Measurements from ENCODE around the gene SMAD6.

SMAD6 gene

DNA sequence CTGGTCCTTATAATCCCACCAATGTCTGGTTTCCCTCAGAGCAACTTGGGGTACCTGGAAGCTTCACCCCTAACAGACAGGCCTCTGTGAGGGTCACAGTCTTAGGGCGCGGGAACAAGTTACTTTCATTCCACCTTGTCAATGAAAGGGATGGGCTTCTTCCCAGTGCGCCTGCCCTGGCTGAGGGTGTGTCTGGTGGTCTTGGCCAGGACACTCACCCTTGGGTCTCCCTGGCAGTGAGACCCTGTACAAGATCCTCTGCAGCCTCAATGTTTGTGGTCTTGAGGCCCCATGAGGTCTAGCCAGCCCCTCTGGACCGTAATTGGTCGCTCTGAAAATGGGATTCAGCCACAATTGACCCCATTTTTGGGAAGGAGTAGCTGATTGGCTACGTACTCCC lies 40.2 kb downstream of the SMAD6 start:
- no peak for DNase-seq (ENCODE audit: low spot score)
- TF ChIP-seq, protein P1, sequence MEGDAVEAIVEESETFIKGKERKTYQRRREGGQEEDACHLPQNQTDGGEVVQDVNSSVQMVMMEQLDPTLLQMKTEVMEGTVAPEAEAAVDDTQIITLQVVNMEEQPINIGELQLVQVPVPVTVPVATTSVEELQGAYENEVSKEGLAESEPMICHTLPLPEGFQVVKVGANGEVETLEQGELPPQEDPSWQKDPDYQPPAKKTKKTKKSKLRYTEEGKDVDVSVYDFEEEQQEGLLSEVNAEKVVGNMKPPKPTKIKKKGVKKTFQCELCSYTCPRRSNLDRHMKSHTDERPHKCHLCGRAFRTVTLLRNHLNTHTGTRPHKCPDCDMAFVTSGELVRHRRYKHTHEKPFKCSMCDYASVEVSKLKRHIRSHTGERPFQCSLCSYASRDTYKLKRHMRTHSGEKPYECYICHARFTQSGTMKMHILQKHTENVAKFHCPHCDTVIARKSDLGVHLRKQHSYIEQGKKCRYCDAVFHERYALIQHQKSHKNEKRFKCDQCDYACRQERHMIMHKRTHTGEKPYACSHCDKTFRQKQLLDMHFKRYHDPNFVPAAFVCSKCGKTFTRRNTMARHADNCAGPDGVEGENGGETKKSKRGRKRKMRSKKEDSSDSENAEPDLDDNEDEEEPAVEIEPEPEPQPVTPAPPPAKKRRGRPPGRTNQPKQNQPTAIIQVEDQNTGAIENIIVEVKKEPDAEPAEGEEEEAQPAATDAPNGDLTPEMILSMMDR (IDR thresholded peaks at IDR 0.05; ENCODE audit: extremely low read depth, insufficient read depth, missing control alignments), result no peak
- in situ Hi-C loops (cut with MboI; ENCODE audit: low pct_unique_long_range_greater_than_20kb, low sequenced_read_pairs, unreplicated experiment), result no loop called here

DNA sequence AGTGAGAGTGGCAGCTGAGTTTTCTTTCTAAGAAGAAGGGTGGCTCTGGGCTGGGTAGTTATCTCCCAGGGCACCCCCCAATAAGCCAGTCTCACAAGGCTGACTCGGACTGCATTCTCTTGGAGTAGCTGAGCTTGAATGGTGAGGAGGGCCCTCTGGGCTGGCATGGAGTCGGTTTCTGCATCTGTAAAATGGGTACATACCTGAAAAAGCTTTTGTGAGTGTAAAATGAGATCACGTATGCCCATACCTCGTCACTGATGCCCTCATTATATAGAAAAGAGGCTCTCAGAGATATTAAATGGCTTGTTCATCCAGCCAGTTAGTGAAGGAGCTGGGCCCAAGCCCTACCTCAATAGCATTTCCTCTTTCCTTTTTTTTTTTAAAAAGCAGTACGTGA lies 41.2 kb downstream of the SMAD6 start:
- in situ Hi-C loops (cut with MboI; ENCODE audit: low pct_unique_long_range_greater_than_20kb, low sequenced_read_pairs, unreplicated experiment), result no loop called here
- TF ChIP-seq, protein P1 (IDR thresholded peaks at IDR 0.05; ENCODE audit: extremely low read depth, insufficient read depth, missing control alignments), result no peak
- no peak for DNase-seq (ENCODE audit: low spot score)

DNA sequence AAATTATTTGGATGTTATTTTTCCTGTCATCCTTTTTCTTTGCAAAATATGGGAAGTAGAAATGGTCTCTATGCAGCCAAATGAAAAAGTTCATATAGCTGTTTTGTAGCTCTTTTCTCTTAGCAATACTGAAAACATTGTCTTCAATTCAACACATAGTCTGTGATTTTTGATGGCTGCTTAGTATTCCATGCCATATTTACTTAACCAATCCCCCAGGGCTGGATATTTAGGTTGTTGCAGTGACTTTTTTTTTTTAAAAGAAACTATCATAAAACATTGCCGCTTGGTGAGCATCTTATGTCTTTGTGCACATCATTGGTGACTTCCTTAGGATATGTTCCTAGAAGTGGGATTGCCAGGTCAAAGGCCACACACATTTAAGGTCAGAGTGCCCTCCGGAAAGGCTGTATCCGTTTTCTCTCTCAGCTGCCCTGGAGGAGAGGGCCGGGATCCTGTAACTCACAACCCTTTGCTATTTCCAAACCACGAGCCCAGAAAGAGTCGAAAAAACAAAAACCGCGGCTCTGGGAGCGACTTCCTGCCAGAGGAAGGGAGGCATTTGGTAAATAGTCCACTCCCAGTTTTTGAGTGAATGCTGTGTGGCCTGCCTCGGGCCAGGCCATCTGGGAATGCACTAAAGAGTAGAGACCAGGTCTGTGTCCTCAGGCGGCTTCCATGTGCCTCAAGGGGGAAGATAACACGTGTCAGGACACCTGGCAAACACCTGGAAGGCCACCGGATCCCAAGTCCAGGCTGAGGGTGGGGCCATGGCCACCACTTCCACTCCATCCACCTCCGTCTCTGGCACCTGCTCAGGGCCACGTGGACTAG lies 41.9 kb downstream of the SMAD6 start:
- in situ Hi-C loops (cut with MboI; ENCODE audit: low pct_unique_long_range_greater_than_20kb, low sequenced_read_pairs, unreplicated experiment), result no loop called here
- DNase-seq (ENCODE audit: low spot score), result no peak
- TF ChIP-seq, protein P1 (IDR thresholded peaks at IDR 0.05; ENCODE audit: extremely low read depth, insufficient read depth, missing control alignments), result no peak

DNA sequence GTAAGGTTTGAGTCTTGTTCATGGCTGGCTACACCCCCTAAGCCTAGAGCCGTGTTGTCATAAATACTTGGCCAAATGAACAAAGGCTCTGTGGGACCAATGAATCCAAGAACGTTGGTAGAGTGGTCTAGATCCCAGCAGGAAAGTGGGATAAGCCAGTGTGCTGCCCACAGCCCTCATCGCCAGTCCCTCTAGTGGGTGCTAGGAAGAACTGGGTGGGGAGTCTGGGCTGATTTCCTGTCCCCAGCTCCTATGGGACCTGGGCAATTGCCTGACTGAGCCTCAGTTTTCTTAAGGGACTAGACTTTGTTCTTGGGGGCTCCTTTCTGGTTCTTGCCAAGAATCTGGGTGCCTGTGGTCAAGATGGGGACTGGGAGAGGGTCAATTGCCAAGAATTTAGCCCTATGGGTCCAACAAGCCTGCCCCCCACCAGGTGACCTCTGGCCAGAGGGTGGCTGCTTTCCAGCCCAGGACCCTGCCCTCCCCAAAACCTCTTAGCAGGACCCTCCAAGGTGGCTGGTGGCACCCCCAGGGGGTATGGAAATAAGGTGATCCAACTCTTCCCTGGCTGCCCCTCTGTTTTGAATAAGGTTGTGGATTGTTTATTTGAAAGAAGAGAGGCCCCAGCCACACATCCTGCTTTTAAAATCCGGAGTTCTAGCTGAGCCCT lies 42.7 kb downstream of the SMAD6 start:
- in situ Hi-C loops (cut with MboI; ENCODE audit: low pct_unique_long_range_greater_than_20kb, low sequenced_read_pairs, unreplicated experiment), result no loop called here
- no peak for DNase-seq (ENCODE audit: low spot score)
- TF ChIP-seq, protein P1 (IDR thresholded peaks at IDR 0.05; ENCODE audit: extremely low read depth, insufficient read depth, missing control alignments), result no peak

DNA sequence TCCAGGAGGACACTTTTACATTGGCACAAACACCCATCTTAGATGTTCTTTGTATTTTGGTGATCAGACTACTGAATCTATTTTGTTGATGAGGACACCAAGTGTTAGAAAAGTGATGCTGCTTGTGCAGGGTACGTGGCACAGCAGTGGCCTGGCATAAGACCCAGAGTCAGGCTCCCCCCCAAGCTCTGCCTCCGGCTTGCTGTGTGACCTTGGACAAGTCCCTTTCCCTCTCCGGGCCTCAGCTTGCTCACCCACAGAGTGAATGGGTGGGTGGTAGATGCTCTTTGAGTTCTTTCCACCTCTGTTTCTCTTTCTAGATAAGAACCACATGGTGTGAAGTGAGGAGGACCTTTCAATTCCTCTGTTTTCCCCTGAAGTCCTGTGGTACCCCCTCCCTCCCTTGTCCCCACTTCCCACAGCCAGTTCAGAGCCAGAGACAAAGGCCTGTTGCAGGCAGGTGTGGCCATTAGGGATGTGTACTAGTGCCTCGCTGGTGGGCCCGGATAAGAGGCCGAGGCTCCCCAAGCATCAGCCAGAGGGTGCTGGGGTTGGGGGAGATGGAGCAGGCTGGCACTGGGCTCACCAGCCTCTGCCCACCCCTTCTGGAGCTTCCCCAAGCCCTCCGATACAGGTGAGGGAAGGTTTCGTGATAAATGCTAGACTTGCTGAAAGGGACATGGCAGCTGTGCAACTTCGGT lies 43.6 kb downstream of the SMAD6 start:
- TF ChIP-seq, protein P1 (IDR thresholded peaks at IDR 0.05; ENCODE audit: extremely low read depth, insufficient read depth, missing control alignments), result no peak

DNA sequence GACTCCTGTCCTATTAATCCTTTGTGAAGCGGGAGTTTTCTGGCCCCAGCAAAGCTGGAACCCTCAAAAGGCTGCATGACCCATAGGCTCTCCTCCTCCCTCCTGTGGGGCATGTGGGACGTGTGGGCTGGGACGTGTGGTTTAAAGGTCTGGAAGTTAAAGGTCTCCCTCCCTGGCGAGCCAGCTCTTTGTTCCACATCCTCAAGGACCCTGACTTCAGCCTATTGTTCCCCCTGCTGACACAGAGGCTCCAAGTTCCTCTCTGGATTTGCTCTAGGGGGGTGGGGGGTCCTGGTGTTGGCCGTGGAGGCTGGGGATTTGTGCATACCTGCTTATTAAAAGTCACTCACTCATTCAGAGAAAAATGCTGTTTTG lies 44.2 kb downstream of the SMAD6 start:
- in situ Hi-C loops (cut with MboI; ENCODE audit: low pct_unique_long_range_greater_than_20kb, low sequenced_read_pairs, unreplicated experiment), result no loop called here
- DNase-seq (ENCODE audit: low spot score), result no peak
- TF ChIP-seq, protein P1 (IDR thresholded peaks at IDR 0.05; ENCODE audit: extremely low read depth, insufficient read depth, missing control alignments), result no peak

More for the DNA sequence above, 43.6 kb downstream of the SMAD6 start:
- in situ Hi-C loops (cut with MboI; ENCODE audit: low pct_unique_long_range_greater_than_20kb, low sequenced_read_pairs, unreplicated experiment), result no loop called here
- no peak for DNase-seq (ENCODE audit: low spot score)
